HG03196 (cell line): ENCODE results near the gene NKG7.

ENCODE experiments used
- ATAC-seq: cut with Tn5 transposase; IDR thresholded peaks from one replicate; pipeline ENCODE4 v1.9.1; 2021; ENCODE audit not compliant: unreplicated experiment

NKG7 gene

DNA sequence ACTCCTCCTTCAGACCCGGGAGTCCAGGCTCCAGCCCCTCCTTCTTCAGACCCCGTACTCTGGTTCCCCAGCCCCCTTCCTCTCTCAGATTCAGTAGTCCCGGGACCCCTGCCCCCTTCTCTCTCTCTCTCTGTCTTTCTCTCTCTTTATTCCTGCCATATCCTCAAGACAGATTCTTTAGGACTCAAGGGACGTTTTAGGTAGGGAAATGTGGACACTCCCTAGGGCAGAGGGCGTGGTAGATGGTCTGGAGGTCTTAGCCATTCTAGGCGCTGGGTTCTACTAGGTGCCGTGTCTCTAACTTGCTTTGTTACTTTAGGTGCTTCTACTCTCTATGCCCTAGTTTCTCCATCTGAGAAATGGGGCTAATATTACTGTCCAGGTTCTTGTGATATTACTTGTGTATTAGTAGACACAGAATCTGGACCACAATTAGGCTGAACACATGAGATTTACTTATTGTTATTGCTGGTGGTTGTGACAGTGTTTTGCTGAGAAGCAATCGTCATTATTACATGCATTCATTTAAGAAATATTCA lies 18.7 kb upstream of the NKG7 start:
- ATAC-seq, result no peak

- ATAC-seq, result no peak
These were observed 16.7 kb upstream of the NKG7 start for GRCh38 chr19:51389143-51389542.

GRCh38 chr19:51387924-51388389 lies 15.5 kb upstream of the NKG7 start, which contains the start of gene LIM2:
LIM2 (minus strand) TSS chr19:51387974; CDS start chr19:51387443, 531 bp downstream.
- ATAC-seq, result no peak

GRCh38 chr19:51386882-51387520 lies 14.5 kb upstream of the NKG7 start:
- no peak for ATAC-seq

DNA sequence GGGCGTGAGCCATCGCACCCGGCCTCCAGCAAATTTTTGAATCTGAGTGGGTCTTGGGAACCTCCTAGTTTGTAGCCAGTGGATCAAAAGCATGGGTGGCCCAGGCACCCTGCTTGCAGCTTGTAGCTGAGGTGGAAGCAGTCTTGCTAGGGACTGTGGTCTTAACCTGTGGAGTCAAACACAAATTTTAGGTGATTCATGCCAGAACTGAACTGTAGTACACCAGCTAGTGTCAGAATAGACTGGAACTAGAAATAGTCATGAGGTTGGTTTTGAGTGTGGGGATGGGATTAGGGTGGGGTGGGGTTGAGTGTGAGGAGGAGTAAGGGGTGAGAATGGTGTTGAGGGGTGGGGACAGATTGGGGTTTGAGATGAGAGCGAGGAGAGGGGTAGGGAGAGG lies 9.6 kb upstream of the NKG7 start:
- ATAC-seq, result no peak

DNA sequence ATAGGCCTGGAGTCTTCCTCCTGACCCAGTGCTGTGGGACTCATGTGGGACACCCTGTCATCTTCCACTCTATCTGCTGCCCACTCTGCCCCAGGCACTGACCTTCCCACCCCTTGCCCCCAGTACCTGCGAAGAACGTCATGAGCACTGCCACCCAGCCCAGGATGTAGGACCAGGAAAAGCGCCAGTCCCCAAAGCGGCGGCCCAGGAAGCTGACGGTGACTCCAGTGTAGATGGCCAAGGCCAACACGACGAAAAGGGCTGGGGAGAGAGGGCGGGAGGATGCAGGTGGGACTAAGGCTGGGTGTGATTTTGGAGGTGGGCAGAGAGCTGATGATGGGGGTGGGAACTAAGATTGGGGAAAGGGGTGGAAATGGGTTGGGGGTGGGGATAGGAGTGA lies 7.9 kb upstream of the NKG7 start:
- ATAC-seq, result no peak

DNA sequence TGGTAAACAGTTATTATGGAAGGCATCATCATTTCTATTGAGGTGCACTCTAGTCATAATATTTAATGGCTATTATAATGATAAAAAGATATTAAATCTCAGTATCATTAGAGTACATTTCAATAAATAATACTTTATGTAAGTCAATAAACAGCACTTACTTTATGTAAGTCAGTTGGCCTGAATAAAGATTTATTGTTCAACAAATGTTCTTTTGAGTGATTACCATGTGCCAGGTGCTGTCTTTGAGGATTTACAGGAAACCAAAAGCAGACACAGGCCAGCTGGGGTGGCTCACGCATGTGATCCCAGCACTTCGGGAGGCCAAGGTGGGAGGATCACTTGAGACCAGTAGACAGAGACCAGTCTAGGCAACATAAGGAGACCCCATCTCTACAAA lies 5.0 kb upstream of the NKG7 start:
- no peak for ATAC-seq

GRCh38 chr19:51375504-51376221 lies 3.2 kb upstream of the NKG7 start:
- ATAC-seq, result no peak

GRCh38 chr19:51372021-51372648 lies 319 bp downstream of the NKG7 start:
- no peak for ATAC-seq

- ATAC-seq, result no peak
These were observed 1.2 kb downstream of the NKG7 start for GRCh38 chr19:51371186-51371690.

- no peak for ATAC-seq
These were observed 2.2 kb downstream of the NKG7 start for GRCh38 chr19:51370230-51370629.

- ATAC-seq, result no peak
These were observed 3.8 kb downstream of the NKG7 start, which contains the start of gene CLDND2 for GRCh38 chr19:51368366-51369282. CLDND2 (minus strand) TSS chr19:51369003; CDS start chr19:51368577, 426 bp downstream.

DNA sequence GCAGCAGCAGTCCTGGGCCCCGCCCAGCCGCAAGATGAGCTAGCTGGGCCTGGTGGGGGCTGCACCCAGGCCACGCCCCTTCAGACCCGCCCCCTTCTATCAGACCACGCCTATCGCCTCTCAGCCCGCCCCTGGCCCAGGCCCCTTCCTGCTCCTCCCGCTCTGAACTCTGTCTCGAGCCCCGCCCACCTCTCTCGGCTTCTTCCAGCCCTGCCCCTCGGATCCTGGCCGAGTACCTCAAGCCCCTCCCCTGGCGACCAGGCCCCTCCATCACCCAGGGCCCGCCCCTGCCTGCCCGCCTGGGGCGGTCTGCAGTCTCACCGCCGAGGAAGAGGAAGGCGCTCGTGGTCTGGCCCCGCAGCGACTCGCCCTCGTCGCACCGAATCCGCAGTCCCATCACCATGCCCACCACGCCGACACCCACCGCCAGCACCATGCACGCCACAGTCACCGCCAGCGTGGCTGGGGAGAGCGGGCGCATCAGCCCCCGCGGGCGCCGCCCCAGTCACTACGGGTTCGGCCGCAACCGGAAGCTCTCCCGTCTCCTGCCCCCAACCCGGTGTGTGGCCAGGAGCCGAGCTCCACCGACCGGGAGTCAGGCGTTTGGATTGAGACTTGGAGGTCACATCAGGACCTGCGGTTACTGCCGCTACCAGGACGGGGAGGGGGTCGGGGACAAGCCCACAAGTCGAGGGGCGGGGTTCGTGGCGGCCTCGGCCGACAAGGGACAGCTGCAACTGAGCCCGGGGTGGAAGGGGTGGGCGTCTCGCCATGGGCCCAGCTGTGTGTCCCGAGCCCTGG lies 4.7 kb downstream of the NKG7 start:
- peak; percentile 68 for ATAC-seq

- ATAC-seq, result no peak
These were observed 5.2 kb downstream of the NKG7 start for GRCh38 chr19:51367255-51367564.

DNA sequence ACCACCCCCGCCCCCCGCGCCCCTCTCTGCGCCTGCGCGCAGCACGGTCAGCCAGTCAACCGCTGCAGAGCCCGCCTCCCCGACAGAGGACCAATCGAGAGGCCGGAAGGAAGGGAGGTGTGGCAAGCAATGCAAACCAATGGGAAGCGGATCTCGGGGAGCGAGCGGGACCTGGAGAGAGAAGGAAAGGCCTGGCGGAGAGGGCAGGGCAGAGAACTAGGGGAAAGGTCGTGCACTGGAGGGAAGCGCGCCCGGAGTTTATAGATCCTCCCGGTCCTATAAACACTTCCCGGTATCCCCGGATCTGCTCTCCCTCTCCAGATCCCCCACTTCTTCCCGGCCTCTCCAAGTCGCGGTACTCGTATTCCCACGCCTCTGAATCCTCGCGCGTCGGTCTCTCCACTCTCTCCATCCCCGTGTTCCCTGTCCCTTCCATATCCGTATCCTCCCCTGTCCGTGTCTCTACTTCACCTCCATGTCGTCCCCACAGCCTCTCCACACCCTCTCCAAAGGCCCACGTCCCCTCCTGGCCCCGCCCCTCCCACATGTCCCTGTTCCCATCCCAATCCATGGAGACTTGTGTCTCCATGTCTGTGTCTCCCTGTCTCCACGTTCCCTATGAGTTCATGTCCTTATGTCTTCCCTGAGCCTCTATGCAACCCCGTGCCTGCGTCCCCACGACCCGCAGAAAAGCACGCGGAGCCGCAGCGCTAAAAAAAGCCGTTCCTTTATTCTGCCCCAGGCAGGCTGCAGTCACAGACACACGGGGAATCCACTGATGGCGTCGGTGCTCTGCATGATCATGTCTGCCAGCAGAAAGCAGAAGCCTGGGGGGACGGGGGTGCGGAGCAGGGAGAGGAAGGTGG lies 5.8 kb downstream of the NKG7 start:
- peak; percentile 51 for ATAC-seq

DNA sequence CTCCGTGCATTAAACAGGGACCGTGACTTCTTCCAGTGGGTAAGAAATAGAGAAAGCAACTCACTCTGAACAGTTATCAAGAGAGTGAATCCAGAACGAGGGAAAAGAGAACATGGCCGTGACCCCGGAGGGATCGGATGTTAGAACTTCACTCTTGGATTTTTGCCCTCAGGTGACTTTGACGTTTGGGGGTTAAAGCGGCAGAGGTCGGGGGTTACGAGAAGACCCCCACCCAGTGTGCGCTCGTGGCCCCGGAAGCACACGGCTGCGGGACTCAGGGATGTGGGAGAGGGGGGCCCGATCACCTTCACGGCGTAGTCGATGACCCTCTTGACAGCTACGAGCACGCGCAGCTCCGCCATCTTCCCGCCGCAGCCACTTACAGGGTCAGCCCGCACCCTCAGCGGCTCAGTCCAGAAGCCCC lies 6.5 kb downstream of the NKG7 start, which contains the start of gene ETFB:
Gene ETFB (minus strand): TSS at position 424 of the 424 bp plus-strand sequence. CDS start 62 bp downstream, at position 362.
- no peak for ATAC-seq

DNA sequence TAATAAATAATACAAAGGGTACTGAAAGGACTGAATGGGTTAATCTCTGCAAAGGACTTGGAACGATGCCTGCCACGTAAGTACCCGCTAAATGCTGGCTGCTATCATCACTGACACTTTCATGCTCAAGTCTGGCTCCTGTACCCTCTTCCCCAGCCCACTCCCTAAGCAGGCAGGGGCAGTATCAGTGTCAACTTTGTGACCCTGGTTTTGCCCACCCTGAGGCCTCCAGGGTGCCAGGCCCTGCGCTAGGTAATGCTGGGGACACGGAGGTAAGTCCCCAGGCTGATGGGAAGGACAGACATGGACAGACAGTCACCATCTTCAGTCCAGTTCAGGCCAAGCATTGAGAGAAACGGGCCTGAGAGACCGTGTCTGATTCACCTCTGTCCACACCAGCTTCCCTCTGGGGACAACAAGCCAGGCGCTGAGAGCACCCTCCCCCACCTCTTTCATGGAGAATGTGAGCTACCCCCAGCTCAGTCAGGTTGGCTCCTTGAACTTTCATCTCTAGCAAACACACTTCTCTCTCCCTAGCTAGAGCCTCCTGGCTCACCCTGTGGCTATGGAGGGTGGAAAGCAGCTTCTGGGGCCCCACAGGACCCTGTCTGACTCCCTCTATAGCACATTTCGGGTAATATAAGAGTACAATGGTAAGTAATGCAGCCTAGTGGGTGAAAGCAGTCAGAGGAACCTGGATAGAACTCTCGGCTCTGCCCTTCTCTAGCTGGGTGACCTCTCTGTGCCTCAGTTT lies 7.1 kb downstream of the NKG7 start:
- no peak for ATAC-seq
